Liver (tissue), 9 donors: ENCODE results near the gene SBF2. TPM values are rescaled to one million over a fixed set of nuclear protein-coding genes. Genes with fewer than 3 reads are reported as not detected.

Experiments
- DNase-seq: peaks from one replicate; pipeline ENCODE4 v3.0.0-alpha.2; 2017; ENCODE audit warnings: low spot score
- H3K27ac ChIP-seq, 2 donors: one replicate each; pipeline ENCODE4 v1.7.0; 2013; ENCODE audit warnings: inconsistent platforms in 2 of 2, low read length in 2 of 2, control low read depth in 1 of 2, low read depth in 1 of 2, mild to moderate bottlenecking in 1 of 2
- H3K27me3 ChIP-seq, 4 donors: one replicate each; pipeline versions ENCODE4 v1.6.1 to v1.7.0; 2013; ENCODE audit warnings: low read length in 3 of 4, inconsistent platforms in 1 of 4, mild to moderate bottlenecking in 1 of 4, moderate library complexity in 1 of 4; ENCODE audit not compliant: control insufficient read depth in 4 of 4, insufficient read depth in 4 of 4
- H3K36me3 ChIP-seq, 4 donors: one replicate each; pipeline versions ENCODE4 v1.6.1 to v1.7.0; 2013; ENCODE audit warnings: low read length in 3 of 4, mild to moderate bottlenecking in 3 of 4, low read depth in 1 of 4, moderate library complexity in 1 of 4; ENCODE audit not compliant: control insufficient read depth in 4 of 4, insufficient read depth in 3 of 4
- H3K4me1 ChIP-seq, 4 donors: one replicate each; pipeline versions ENCODE4 v1.6.1 to v1.7.0; 2013; ENCODE audit warnings: low read length in 3 of 4, mild to moderate bottlenecking in 3 of 4, moderate library complexity in 1 of 4; ENCODE audit not compliant: control insufficient read depth in 4 of 4, insufficient read depth in 4 of 4
- H3K4me3 ChIP-seq, 3 donors: one replicate each; pipeline versions ENCODE4 v1.6.1 to v1.7.0; 2013; ENCODE audit warnings: low read length in 3 of 3, control low read depth in 1 of 3, low read depth in 1 of 3, mild to moderate bottlenecking in 1 of 3
- H3K9ac ChIP-seq, 2 donors: one replicate each; pipeline ENCODE4 v1.7.0; 2013; ENCODE audit warnings: low read length in 2 of 2, mild to moderate bottlenecking in 2 of 2, moderate library complexity in 2 of 2, control low read depth in 1 of 2, low read depth in 1 of 2
- H3K9me3 ChIP-seq, 4 donors: one replicate each; pipeline versions ENCODE4 v1.6.1 to v1.7.0; 2013; ENCODE audit warnings: low read length in 3 of 4; ENCODE audit not compliant: control insufficient read depth in 4 of 4
- ATF3 ChIP-seq: IDR thresholded peaks from 2 replicates; pipeline ENCODE4 v1.6.1; 2016; ENCODE audit warnings: antibody characterized with exemption
- CTCF ChIP-seq: fragments of 150-350 bp; IDR thresholded peaks from 2 replicates; pipeline ENCODE4 v1.5.1; 2017; ENCODE audit warnings: improper control_type of control experiment, low read depth, low read length; ENCODE audit not compliant: missing input control
- EGR1 ChIP-seq, 2 donors: IDR thresholded peaks; 2 replicates each; pipeline ENCODE4 v1.6.1; 2016 to 2018; ENCODE audit warnings: antibody characterized with exemption in 2 of 2, low read depth in 2 of 2
- FOXA1 ChIP-seq: IDR thresholded peaks from 2 replicates; pipeline ENCODE4 v1.6.1; 2016; ENCODE audit warnings: antibody characterized with exemption
- FOXA2 ChIP-seq: IDR thresholded peaks from 2 replicates; pipeline ENCODE4 v1.6.1; 2016; ENCODE audit warnings: antibody characterized with exemption
- GABPA ChIP-seq, 2 donors: IDR thresholded peaks in 1 of 2; conservative IDR thresholded peaks in 1 of 2; 2 replicates each; pipeline ENCODE4 v1.6.1; 2016; ENCODE audit warnings: antibody characterized with exemption in 2 of 2, mild to moderate bottlenecking in 1 of 2, moderate library complexity in 1 of 2
- HNF4A ChIP-seq, 2 donors: conservative IDR thresholded peaks; 2 replicates each; pipeline ENCODE4 v1.6.1; 2016; ENCODE audit warnings: antibody characterized with exemption in 2 of 2, mild to moderate bottlenecking in 2 of 2
- HNF4G ChIP-seq: IDR thresholded peaks from 2 replicates; pipeline ENCODE4 v1.6.1; 2016; ENCODE audit warnings: antibody characterized with exemption
- JUND ChIP-seq, 2 donors: IDR thresholded peaks; 2 replicates each; pipeline ENCODE4 v1.6.1; 2016; ENCODE audit warnings: antibody characterized with exemption in 2 of 2
- NR2F2 ChIP-seq: IDR thresholded peaks from 2 replicates; pipeline ENCODE4 v1.6.1; 2016; ENCODE audit warnings: antibody characterized with exemption
- RAD21 ChIP-seq, 2 donors: IDR thresholded peaks; 2 replicates each; pipeline ENCODE4 v1.6.1; 2016; ENCODE audit warnings: antibody characterized with exemption in 2 of 2, mild to moderate bottlenecking in 2 of 2
- REST ChIP-seq: IDR thresholded peaks from 2 replicates; pipeline ENCODE4 v1.6.1; 2016; ENCODE audit warnings: antibody characterized with exemption, mild to moderate bottlenecking
- RXRA ChIP-seq, 2 donors: IDR thresholded peaks; 2 replicates each; pipeline ENCODE4 v1.6.1; 2017 to 2018; ENCODE audit warnings: antibody characterized with exemption in 2 of 2, mild to moderate bottlenecking in 1 of 2
- TAF1 ChIP-seq: conservative IDR thresholded peaks from 2 replicates; pipeline ENCODE4 v1.6.1; 2016; ENCODE audit warnings: antibody characterized with exemption, mild to moderate bottlenecking
- YY1 ChIP-seq: IDR thresholded peaks from 2 replicates; pipeline ENCODE4 v1.6.1; 2016; ENCODE audit warnings: antibody characterized with exemption, mild to moderate bottlenecking
- ZBTB33 ChIP-seq: IDR thresholded peaks from 2 replicates; pipeline ENCODE4 v1.6.1; 2016; ENCODE audit warnings: antibody characterized with exemption
- WGBS: extraction: QIAGEN DNeasy Blood & Tissue Kit; methylation state at CpG from one replicate; pipeline ENCODE4 v1.1.7; 2013; 5-methylcytosine and 5-hydroxymethylcytosine counted together
- polyA plus RNA-seq, 2 donors: library from polyadenylated mRNA; stranded (reverse) in 1 of 2; unstranded in 1 of 2; fragments of 200-250 nt in 1 of 2; fragments of >200 nt in 1 of 2; fragmentation: Nextera tagmentation in 1 of 2; extraction: Ambion mirVana in 1 of 2; gene quantifications; one replicate each; pipeline versions ENCODE4 v1.2.1 to v1.2.3, GENCODE V29; 2013 to 2015
- total RNA-seq, 2 donors: library from RNA; depleted of rRNA; stranded (reverse); fragments of >200 nt; gene quantifications; one replicate each; pipeline ENCODE4 v1.2.3, GENCODE V29; 2014
- donor health status: healthy.
- donor health status: healthy.
- donor health status: healthy.
- donor health status: healthy.
- donor health status: healthy.

SBF2 gene
- total and polyA plus RNA-seq, 4 donors = 7.5 to 31.3 (median 14.7) TPM

- peaks cover 0 to 11% (median 3%) of the 10 kb centered on the region in 4 donors for H3K4me1 ChIP-seq
- 96% methylated on average over 7 of the region's 7 CpGs for WGBS
These were observed 485.1 kb downstream of the SBF2 start for GRCh38 chr11:9808943-9809342.

GRCh38 chr11:9806946-9807687, 486.9 kb downstream of the SBF2 start:
- 99% methylated on average over 4 of the region's 4 CpGs for WGBS
- no peak overlapping the region for H3K4me3 ChIP-seq
- TF ChIP-seq EGR1 (IDR thresholded peaks at IDR 0.05; ENCODE audit: low read depth in 2 of 2) = no peak
- no peak for TF ChIP-seq RAD21 (IDR thresholded peaks at IDR 0.05)
- no peak for TF ChIP-seq RXRA (IDR thresholded peaks at IDR 0.05)
- TF ChIP-seq CTCF = no peak
- no peak for TF ChIP-seq JUND (IDR thresholded peaks at IDR 0.05)
- H3K27ac ChIP-seq = no peak overlapping the region
- peaks cover 2 to 19% (median 5%) of the 10 kb centered on the region in 4 donors for H3K4me1 ChIP-seq
- DNase-seq = no peak
- no peak overlapping the region for H3K9ac ChIP-seq
- H3K36me3 ChIP-seq = peaks cover 0 to 16% (median 10%) of the 10 kb centered on the region in 4 donors
- no peaks in the 10 kb centered on the region for H3K9me3 ChIP-seq
- no peaks in the 10 kb centered on the region for H3K27me3 ChIP-seq

More at GRCh38 chr11:9808943-9809342, 485.1 kb downstream of the SBF2 start:
- no peak for DNase-seq
- Histone ChIP-seq H3K4me3 (no peak overlapping the region), H3K9me3 (no peaks in the 10 kb centered on the region), H3K27me3 (no peaks in the 10 kb centered on the region), H3K27ac (no peak overlapping the region), H3K9ac (no peak overlapping the region), H3K36me3 (peaks cover 0 to 18% (median 13%) of the 10 kb centered on the region in 4 donors)
- TF ChIP-seq TAF1 (no peak), FOXA2 (no peak), FOXA1 (no peak)

GRCh38 chr11:9804419-9804902, 489.6 kb downstream of the SBF2 start:
- Histone ChIP-seq H3K9me3 (no peaks in the 10 kb centered on the region), H3K27me3 (no peaks in the 10 kb centered on the region), H3K9ac (no peak overlapping the region), H3K27ac (no peak overlapping the region), H3K36me3 (peaks cover 0 to 15% (median 3%) of the 10 kb centered on the region in 4 donors), H3K4me3 (no peak overlapping the region), H3K4me1 (peaks cover 2 to 19% (median 5%) of the 10 kb centered on the region in 4 donors)
- no peak for DNase-seq
- WGBS = 79% methylated on average over 2 of the region's 2 CpGs
- TF ChIP-seq ZBTB33 (no peak), HNF4G (no peak), JUND (IDR thresholded peaks at IDR 0.05) (no peak), FOXA2 (no peak), REST (no peak), ATF3 (no peak), YY1 (no peak), TAF1 (no peak), RAD21 (IDR thresholded peaks at IDR 0.05) (no peak), GABPA (IDR thresholded peaks at IDR 0.05 in 1 of 2, conservative IDR thresholded peaks at IDR 0.05 in 1 of 2) (no peak), NR2F2 (no peak), RXRA (IDR thresholded peaks at IDR 0.05) (no peak), CTCF (no peak), FOXA1 (no peak), HNF4A (conservative IDR thresholded peaks at IDR 0.05) (no peak)
